Subcutaneous abdominal adipose tissue (tissue), 5 donors: ENCODE measurements around the gene PPP1R16B.

Experiments
- H3K27ac ChIP-seq: one replicate; pipeline ENCODE4 v1.7.0; 2013; ENCODE audit warnings: low read depth, mild to moderate bottlenecking, inconsistent platforms, low read length, moderate library complexity
- H3K27me3 ChIP-seq, 5 donors: one replicate each; pipeline ENCODE4 v1.7.0; 2013; ENCODE audit warnings: low read length in 5 of 5, inconsistent platforms in 1 of 5; ENCODE audit not compliant: control insufficient read depth in 5 of 5, insufficient read depth in 4 of 5
- H3K36me3 ChIP-seq, 5 donors: one replicate each; pipeline ENCODE4 v1.7.0; 2013; ENCODE audit warnings: low read length in 5 of 5; ENCODE audit not compliant: control insufficient read depth in 5 of 5, insufficient read depth in 5 of 5
- H3K4me1 ChIP-seq, 5 donors: one replicate each; pipeline ENCODE4 v1.7.0; 2013; ENCODE audit warnings: low read length in 5 of 5, mild to moderate bottlenecking in 3 of 5, moderate library complexity in 1 of 5; ENCODE audit not compliant: control insufficient read depth in 5 of 5, insufficient read depth in 5 of 5
- H3K4me3 ChIP-seq, 5 donors: one replicate each; pipeline ENCODE4 v1.7.0; 2013; ENCODE audit warnings: low read length in 5 of 5, low read depth in 1 of 5
- H3K9ac ChIP-seq, 5 donors: one replicate each; pipeline ENCODE4 v1.7.0; 2013; ENCODE audit warnings: low read length in 5 of 5, mild to moderate bottlenecking in 4 of 5, moderate library complexity in 3 of 5
- H3K9me3 ChIP-seq, 5 donors: one replicate each; pipeline ENCODE4 v1.7.0; 2013; ENCODE audit warnings: low read length in 5 of 5; ENCODE audit not compliant: control insufficient read depth in 5 of 5
- donor health status: healthy.
- donor health status: healthy.
- donor health status: healthy.
- donor health status: healthy.
- donor health status: healthy.

PPP1R16B gene

GRCh38 chr20:38880952-38881735 lies 75.6 kb downstream of the PPP1R16B start:
- H3K9ac ChIP-seq: no peak overlapping the region
- no peak overlapping the region for H3K4me3 ChIP-seq
- no peaks in the 10 kb centered on the region for H3K36me3 ChIP-seq
- H3K4me1 ChIP-seq: peaks cover 0 to 26% (median 0%) of the 10 kb centered on the region in 5 donors
- no peak overlapping the region for H3K27ac ChIP-seq
- peaks cover 0 to 21% (median 15%) of the 10 kb centered on the region in 5 donors for H3K27me3 ChIP-seq
- no peaks in the 10 kb centered on the region for H3K9me3 ChIP-seq

DNA sequence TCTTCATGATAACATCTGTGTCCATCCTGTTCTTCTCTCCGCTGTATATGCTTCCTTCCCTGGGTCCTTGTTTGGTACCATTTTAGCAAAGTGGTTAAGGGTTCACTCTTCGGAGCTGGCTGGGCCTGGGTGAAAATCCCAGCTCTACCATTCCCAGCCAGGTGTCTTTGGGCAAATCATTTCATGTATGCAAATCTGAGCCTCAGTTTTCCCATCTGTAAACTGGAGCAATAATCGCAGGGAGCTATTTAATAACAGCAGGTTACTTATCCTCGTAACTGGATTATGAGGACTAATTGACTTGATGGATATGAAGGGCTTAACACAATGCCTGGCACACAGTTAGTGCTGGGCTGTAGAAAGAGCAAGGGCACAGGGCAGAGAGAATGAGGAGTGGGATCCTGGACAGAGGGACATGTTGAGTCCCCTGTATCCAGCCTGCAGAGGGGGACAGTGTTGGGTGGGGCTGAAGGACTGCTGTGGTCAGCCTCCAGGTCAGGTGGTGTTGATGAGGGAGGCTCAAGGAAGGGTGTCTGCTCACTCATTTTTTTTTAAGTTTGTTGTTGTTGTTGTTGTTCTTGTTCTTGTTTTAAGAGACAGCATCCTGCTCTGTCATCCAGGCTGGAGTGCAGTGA lies 76.4 kb downstream of the PPP1R16B start:
- Histone ChIP-seq H3K27ac (no peak overlapping the region), H3K36me3 (no peaks in the 10 kb centered on the region), H3K9me3 (no peaks in the 10 kb centered on the region), H3K4me3 (no peak overlapping the region), H3K9ac (no peak overlapping the region), H3K27me3 (peaks cover 0 to 21% (median 15%) of the 10 kb centered on the region in 5 donors), H3K4me1 (peaks cover 0 to 18% (median 0%) of the 10 kb centered on the region in 5 donors)

GRCh38 chr20:38882600-38882999 lies 77.1 kb downstream of the PPP1R16B start:
- Histone ChIP-seq H3K27ac (no peak overlapping the region), H3K9ac (no peak overlapping the region), H3K9me3 (no peaks in the 10 kb centered on the region), H3K27me3 (peaks cover 0 to 22% (median 15%) of the 10 kb centered on the region in 5 donors), H3K4me3 (no peak overlapping the region), H3K4me1 (peaks cover 0 to 18% (median 0%) of the 10 kb centered on the region in 5 donors), H3K36me3 (no peaks in the 10 kb centered on the region)

DNA sequence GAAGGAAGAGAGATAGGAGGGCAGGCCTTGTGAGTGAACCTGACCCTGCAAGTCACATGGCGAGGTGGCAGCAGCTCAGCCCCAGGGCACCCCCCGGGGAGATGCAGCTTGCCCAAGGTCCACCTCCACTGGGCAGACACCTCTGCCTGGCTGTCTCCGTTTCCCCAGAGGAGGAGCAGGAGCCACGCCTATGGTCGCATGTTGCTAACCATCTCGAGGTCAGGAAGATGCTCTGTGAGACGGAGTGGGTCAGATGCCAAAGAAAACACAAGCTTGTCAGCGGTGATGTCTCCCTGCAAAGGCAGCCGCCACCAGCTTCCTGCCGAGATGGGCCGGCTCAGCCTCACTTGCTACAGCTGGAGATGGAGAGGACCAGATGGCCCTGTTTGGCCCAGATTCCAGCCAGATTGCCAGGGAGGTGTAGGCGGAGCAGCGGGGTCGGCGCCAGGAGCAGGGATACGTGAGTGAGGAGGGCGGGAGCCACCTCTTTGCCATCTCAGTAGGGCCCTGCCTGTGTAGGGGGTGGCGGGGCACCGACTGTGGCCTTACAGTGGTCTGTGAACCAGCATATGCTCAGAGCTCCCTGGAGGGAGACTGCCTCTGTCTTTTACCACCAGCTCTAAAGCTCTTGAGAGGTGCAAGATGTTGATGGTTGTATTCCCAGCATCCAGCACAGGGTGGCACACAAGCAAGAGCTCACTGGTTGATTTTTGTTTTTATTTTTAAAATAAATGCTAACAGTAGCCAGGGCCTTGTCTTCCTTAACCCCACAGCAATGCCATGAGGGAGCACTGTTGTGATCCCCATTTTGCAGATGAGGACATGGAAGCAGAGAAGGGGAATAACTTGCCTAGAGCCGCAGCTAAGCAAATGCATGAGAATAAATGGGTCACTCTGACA lies 77.8 kb downstream of the PPP1R16B start:
- Histone ChIP-seq H3K9ac (no peak overlapping the region), H3K9me3 (no peaks in the 10 kb centered on the region), H3K36me3 (no peaks in the 10 kb centered on the region), H3K27me3 (peaks cover 0 to 25% (median 15%) of the 10 kb centered on the region in 5 donors), H3K4me3 (no peak overlapping the region), H3K4me1 (peaks cover 0 to 25% (median 0%) of the 10 kb centered on the region in 5 donors), H3K27ac (no peak overlapping the region)

- Histone ChIP-seq H3K36me3 (no peaks in the 10 kb centered on the region), H3K27me3 (peaks cover 0 to 23% (median 13%) of the 10 kb centered on the region in 5 donors), H3K27ac (no peak overlapping the region), H3K4me1 (peaks cover 0 to 27% (median 0%) of the 10 kb centered on the region in 5 donors), H3K9ac (no peak overlapping the region), H3K4me3 (no peak overlapping the region), H3K9me3 (no peaks in the 10 kb centered on the region)
These were observed 78.7 kb downstream of the PPP1R16B start for GRCh38 chr20:38883981-38884733.

DNA sequence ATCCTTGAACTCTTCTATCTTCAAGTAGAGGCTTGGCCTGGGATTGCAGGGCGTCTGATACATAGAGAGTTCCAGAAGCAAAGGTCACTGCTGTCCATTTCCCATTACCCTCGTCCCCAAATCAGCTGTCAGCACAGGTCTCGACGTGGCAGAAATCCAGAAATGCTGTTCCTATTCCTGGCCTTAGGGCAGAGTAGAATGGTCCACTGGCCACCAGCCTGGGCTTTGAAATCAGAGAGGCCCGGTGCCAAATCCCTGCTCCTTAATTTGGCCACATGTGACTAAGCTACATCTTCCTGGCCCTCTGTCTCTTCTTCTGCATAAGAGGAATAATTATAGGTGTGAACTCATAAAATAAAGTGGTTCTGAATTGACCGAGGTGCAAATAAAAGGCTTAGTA lies 79.9 kb downstream of the PPP1R16B start:
- H3K4me3 ChIP-seq: no peak overlapping the region
- H3K9ac ChIP-seq: no peak overlapping the region
- H3K9me3 ChIP-seq: no peaks in the 10 kb centered on the region
- H3K27me3 ChIP-seq: peaks cover 0 to 22% (median 12%) of the 10 kb centered on the region in 5 donors
- H3K36me3 ChIP-seq: peaks cover 0 to 8% (median 0%) of the 10 kb centered on the region in 5 donors
- peaks cover 0 to 27% (median 0%) of the 10 kb centered on the region in 5 donors for H3K4me1 ChIP-seq
- H3K27ac ChIP-seq: no peak overlapping the region

GRCh38 chr20:38888059-38888831 lies 82.7 kb downstream of the PPP1R16B start:
- Histone ChIP-seq H3K27ac (no peak overlapping the region), H3K27me3 (peaks cover 0 to 15% (median 8%) of the 10 kb centered on the region in 5 donors), H3K9ac (no peak overlapping the region), H3K9me3 (no peaks in the 10 kb centered on the region), H3K4me3 (no peak overlapping the region), H3K4me1 (peaks cover 0 to 22% (median under 1%) of the 10 kb centered on the region in 5 donors), H3K36me3 (peaks cover 0 to 14% (median 0%) of the 10 kb centered on the region in 5 donors)

GRCh38 chr20:38889050-38889449 lies 83.6 kb downstream of the PPP1R16B start:
- no peak overlapping the region for H3K27ac ChIP-seq

More at GRCh38 chr20:38889050-38889449, 83.6 kb downstream of the PPP1R16B start:
- no peaks in the 10 kb centered on the region for H3K9me3 ChIP-seq
- peaks cover 0 to 27% (median 5%) of the 10 kb centered on the region in 5 donors for H3K4me1 ChIP-seq
- H3K27me3 ChIP-seq: peaks cover 0 to 11% (median 8%) of the 10 kb centered on the region in 5 donors
- no peak overlapping the region for H3K9ac ChIP-seq
- H3K36me3 ChIP-seq: peaks cover 0 to 14% (median 0%) of the 10 kb centered on the region in 5 donors
- H3K4me3 ChIP-seq: no peak overlapping the region
